Psoas muscle (tissue), 8 donors: ENCODE measurements around the gene CFAP99. TPM values are rescaled to one million over a fixed set of nuclear protein-coding genes. Genes with fewer than 3 reads are reported as not detected.

Experiments used
- ATAC-seq, 4 donors: fragments of 200-7000 bp; cut with Tn5 transposase; one replicate each; pipeline ENCODE4 v1.9.1; 2020; ENCODE audit warnings: moderate library complexity in 3 of 4, mild to moderate bottlenecking in 2 of 4
- DNase-seq, 2 donors: peaks; one replicate each; pipeline ENCODE4 v3.0.0-alpha.2; 2020
- H3K27ac ChIP-seq: fragments of 200-600 bp; one replicate; pipeline ENCODE4 v1.8.0; 2022
- H3K27me3 ChIP-seq, 3 donors: fragments of 200-600 bp in 1 of 3; one replicate each; pipeline versions ENCODE4 v1.6.1 to v1.8.0; 2013 to 2022; ENCODE audit warnings: low read length in 2 of 3, mild to moderate bottlenecking in 2 of 3, moderate library complexity in 1 of 3; ENCODE audit not compliant: insufficient read depth in 3 of 3
- H3K36me3 ChIP-seq, 2 donors: fragments of 200-600 bp in 1 of 2; one replicate each; pipeline versions ENCODE4 v1.6.1 to v1.8.0; 2013 to 2022; ENCODE audit warnings: low read depth in 1 of 2, mild to moderate bottlenecking in 1 of 2, moderate library complexity in 1 of 2; ENCODE audit not compliant: insufficient read depth in 1 of 2
- H3K4me1 ChIP-seq: fragments of 200-600 bp; one replicate; pipeline ENCODE4 v1.8.0; 2022
- H3K4me3 ChIP-seq: fragments of 200-600 bp; one replicate; pipeline ENCODE4 v1.8.0; 2022; ENCODE audit warnings: mild to moderate bottlenecking
- H3K9me3 ChIP-seq: fragments of 200-600 bp; one replicate; pipeline ENCODE4 v1.8.0; 2022
- CTCF ChIP-seq: fragments of 200-600 bp; IDR thresholded peaks from one replicate; pipeline ENCODE4 v1.8.0; 2022; ENCODE audit warnings: antibody characterized with exemption
- WGBS, 3 donors: extraction: QIAGEN DNeasy Blood & Tissue Kit; methylation state at CpG; one replicate each; pipeline versions ENCODE4 v1.1.6 to v1.1.7; 2013; 5-methylcytosine and 5-hydroxymethylcytosine counted together
- intact Hi-C, 2 donors: fragments of 100-400 bp; cut with DNase I; formaldehyde crosslinking; loops; one replicate each; pipeline versions ENCODE4 v1.11.0 to v1.14.2; 2022
- polyA plus RNA-seq, 3 donors: library from polyadenylated mRNA; stranded (reverse); fragments of 200-250 nt; gene quantifications; one replicate each; pipeline ENCODE4 v1.2.3, GENCODE V29; 2013
- total RNA-seq, 4 donors: library from RNA; stranded (reverse); fragmentation: NEBNext Ultra II Directional in 2 of 4; extraction: Animal tissue kit (Norgen Biotek cat#: 25700) in 2 of 4; gene quantifications; one replicate each; pipeline versions ENCODE4 v1.2.1 to v1.2.4, GENCODE V29; 2021 to 2023
- donor health status: healthy with polysubstance abuse.
- donor health status: DM: no; HTN: no; CAD: no; lungs with moderate emphysema.
- donor health status: Bipolar disorder and iron deficiency.
- donor health status: healthy.
- donor health status: DM: yes; HTN: yes; CAD: no.
- donor health status: DM: no; HTN: no; CAD: no.
- donor health status: DM: no; HTN: no; CAD: no.
- donor health status: DM: yes; HTN: yes; CAD: no.

Gene CFAP99
- total and polyA plus RNA-seq, 7 donors, result 0.03 TPM; not detected in 5

GRCh38 chr4:2484185-2484584 is 65.4 kb downstream of the CFAP99 start:
- DNase-seq (no peak), ATAC-seq (no peak)
- peaks cover 0 to 2% of the 10 kb centered on the region in 2 donors for H3K36me3 ChIP-seq
- intact Hi-C loops, result no loop called here
- 82 to 84% (median 82%) methylated on average over 6 of the region's 6 CpGs for WGBS, 3 donors
- H3K4me3 ChIP-seq, result no peak overlapping the region
- H3K4me1 ChIP-seq, result peaks cover 52% of the 10 kb centered on the region
- no peaks in the 10 kb centered on the region for H3K27me3 ChIP-seq
- TF ChIP-seq CTCF, result no peak
- H3K9me3 ChIP-seq, result no peaks in the 10 kb centered on the region
- no peak overlapping the region for H3K27ac ChIP-seq

GRCh38 chr4:2484993-2485392 is 66.2 kb downstream of the CFAP99 start:
- no peaks in the 10 kb centered on the region for H3K9me3 ChIP-seq
- H3K27me3 ChIP-seq, result no peaks in the 10 kb centered on the region
- TF ChIP-seq CTCF, result no peak
- WGBS, 3 donors, result 31 to 41% (median 38%) methylated on average over 11 of the region's 11 CpGs
- peaks cover 51% of the 10 kb centered on the region for H3K4me1 ChIP-seq
- no peak overlapping the region for H3K4me3 ChIP-seq
- ATAC-seq, result peak; percentile 40 to 68 (median 57)
- DNase-seq, result peak; percentile 60 to 79
- intact Hi-C loops, result no loop called here
- H3K36me3 ChIP-seq, result peaks cover 2% of the 10 kb centered on the region in 2 donors
- peak overlapping the region; percentile 53 for H3K27ac ChIP-seq

GRCh38 chr4:2485956-2486355 is 67.2 kb downstream of the CFAP99 start:
- 92 to 99% (median 94%) methylated on average over 4 of the region's 4 CpGs for WGBS, 3 donors
- H3K4me3 ChIP-seq, result no peak overlapping the region
- peaks cover 45% of the 10 kb centered on the region for H3K4me1 ChIP-seq
- ATAC-seq, result no peak
- TF ChIP-seq CTCF, result no peak
- peaks cover 5 to 11% of the 10 kb centered on the region in 2 donors for H3K36me3 ChIP-seq
- no peaks in the 10 kb centered on the region for H3K27me3 ChIP-seq
- intact Hi-C loops, result no loop called here
- H3K27ac ChIP-seq, result no peak overlapping the region
- no peak for DNase-seq
- H3K9me3 ChIP-seq, result no peaks in the 10 kb centered on the region

- no peak for TF ChIP-seq CTCF
- no peaks in the 10 kb centered on the region for H3K27me3 ChIP-seq
- no peak overlapping the region for H3K27ac ChIP-seq
- DNase-seq (no peak), ATAC-seq (no peak)
- no peaks in the 10 kb centered on the region for H3K9me3 ChIP-seq
- WGBS, 3 donors, result 93 to 96% (median 94%) methylated on average over 6 of the region's 6 CpGs
- intact Hi-C loops, result no loop called here
- peaks cover 5 to 21% of the 10 kb centered on the region in 2 donors for H3K36me3 ChIP-seq
- H3K4me3 ChIP-seq, result no peak overlapping the region
- H3K4me1 ChIP-seq, result peaks cover 35% of the 10 kb centered on the region
Observed at GRCh38 chr4:2486981-2487380, 68.2 kb downstream of the CFAP99 start.

- 88 to 93% (median 90%) methylated on average over 6 of the region's 6 CpGs for WGBS, 3 donors
- peaks cover 29% of the 10 kb centered on the region for H3K4me1 ChIP-seq
- no peak overlapping the region for H3K27ac ChIP-seq
- peaks cover 8 to 28% of the 10 kb centered on the region in 2 donors for H3K36me3 ChIP-seq
- DNase-seq, result no peak
- no peaks in the 10 kb centered on the region for H3K9me3 ChIP-seq
- intact Hi-C loops, result no loop called here
- ATAC-seq, result no peak
- TF ChIP-seq CTCF, result no peak
- H3K27me3 ChIP-seq, result no peaks in the 10 kb centered on the region
- no peak overlapping the region for H3K4me3 ChIP-seq
Observed at GRCh38 chr4:2487632-2488031, 68.9 kb downstream of the CFAP99 start.
